GM19035 (cell line): ENCODE results near the gene MAN1A1.
"Not testable (repeated sequence)": the region's sequence is repeated elsewhere in the genome, so short reads cannot be mapped to it uniquely, and the experiment has no call there.

Source experiments
- ATAC-seq: cut with Tn5 transposase; IDR thresholded peaks from one replicate; pipeline ENCODE4 v1.9.1; 2021; ENCODE audit not compliant: unreplicated experiment

Gene MAN1A1

DNA sequence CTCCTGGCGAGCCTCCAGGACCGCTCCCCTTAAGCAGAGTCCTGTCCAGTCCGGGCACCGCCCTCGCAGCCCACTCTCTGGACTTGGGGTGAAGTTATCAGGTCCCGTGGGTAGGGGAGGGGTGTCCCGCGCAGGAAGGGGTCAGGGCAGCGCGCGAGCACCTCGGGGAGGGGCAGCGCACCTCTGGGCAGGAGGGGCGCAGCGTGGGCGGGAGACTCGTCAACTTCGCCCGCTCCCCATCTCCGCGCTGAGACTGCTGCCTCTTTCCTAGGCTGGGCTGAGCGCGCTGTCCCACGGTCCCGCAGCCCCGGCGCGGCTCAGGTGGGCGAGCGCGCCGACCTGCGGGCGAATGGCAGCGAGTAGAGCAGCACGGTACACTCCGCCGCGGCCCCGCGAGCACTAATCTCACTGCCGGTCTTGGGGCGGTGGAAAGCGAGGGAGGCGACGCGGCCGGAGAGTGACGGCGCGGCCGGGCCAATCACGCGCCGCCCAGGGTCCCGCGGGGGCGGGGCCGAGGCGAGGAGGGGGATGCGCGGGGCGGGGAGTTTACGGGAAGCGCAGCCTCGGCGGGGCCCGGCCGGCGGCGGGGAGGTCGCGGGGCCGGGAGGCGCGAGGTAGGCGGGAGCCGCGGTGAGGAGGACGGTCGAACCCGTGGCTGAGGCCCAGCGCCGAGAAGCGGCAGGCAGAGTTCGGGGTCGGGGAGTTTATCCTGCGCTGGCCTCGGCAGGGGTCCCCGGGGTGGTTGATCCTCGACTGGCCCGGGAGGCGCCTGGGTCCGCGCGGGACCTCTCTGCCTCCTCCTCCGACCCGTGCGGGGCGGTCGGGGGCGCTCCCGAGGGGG lies at the start of gene MAN1A1:
TSS of gene MAN1A1 (minus strand) at position 401 of the 841 bp plus-strand sequence. CDS start 696 bp downstream, outside the sequence.
- ATAC-seq: peak; percentile 74

DNA sequence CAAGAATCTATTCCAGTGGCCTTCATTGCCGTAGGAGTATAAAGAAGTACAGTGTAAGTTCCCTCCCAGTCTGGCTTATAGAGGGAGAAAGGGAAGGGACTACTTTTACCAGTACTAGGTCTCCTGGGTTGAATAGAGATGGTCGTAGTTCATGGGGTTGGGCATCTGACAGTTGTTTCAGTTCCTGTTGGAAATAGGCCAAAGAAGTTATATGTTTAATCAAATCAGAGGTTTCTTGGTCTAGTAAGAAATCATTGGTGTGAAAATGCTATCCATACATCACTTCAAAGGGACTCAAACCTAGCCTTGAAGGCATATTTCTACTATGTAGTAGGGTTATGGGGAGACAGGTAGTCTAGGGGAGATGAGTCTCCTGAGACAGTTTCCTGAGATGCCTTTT lies 45.6 kb upstream of the MAN1A1 start:
- ATAC-seq: no peak

- ATAC-seq: no peak
These were observed 40.8 kb upstream of the MAN1A1 start for GRCh38 chr6:119390247-119390793.

DNA sequence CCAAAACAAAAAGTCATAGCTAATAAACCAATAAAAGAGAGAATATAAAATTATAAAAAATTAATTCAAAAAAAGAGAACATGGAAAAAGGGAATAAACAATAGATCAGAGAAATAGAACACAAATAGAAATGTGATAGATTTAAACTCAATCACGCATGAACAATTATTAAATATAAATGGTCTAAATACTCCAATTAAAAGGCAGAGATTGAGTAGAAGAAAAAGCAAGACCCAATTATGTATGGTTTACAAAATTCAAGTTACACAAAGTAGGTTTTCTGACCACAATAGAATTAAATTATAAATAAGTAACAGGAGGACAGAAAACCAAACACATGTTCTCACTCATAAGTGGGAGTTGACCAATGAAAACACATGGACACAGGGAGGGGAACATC lies 36.4 kb upstream of the MAN1A1 start:
- ATAC-seq: no peak

DNA sequence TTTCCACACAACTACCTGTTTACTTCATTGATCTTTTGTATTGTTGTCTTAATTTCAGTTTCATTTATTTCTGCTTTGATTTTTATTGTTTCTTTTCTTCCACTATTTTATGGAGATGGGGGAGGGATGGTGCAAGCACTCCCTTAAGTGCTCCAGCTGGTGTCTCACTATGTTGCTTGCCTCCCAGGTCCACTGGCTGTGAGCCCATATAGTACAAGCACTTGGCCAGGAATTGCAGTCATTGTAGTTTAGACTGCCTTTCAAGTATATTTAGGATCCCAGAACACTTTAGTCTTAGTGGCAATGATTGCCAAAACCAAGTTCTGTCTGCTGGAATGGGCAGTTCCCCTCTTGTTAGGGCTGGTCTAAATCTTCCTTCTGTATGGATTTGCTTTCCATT lies 34.9 kb upstream of the MAN1A1 start:
- no peak for ATAC-seq

- no peak for ATAC-seq
These were observed 30.2 kb upstream of the MAN1A1 start for GRCh38 chr6:119379809-119380208.

GRCh38 chr6:119377043-119377442 lies 27.5 kb upstream of the MAN1A1 start:
- not testable (repeated sequence) for ATAC-seq

GRCh38 chr6:119370080-119370479 lies 20.5 kb upstream of the MAN1A1 start:
- no peak for ATAC-seq

GRCh38 chr6:119368921-119369320 lies 19.4 kb upstream of the MAN1A1 start:
- ATAC-seq: no peak

DNA sequence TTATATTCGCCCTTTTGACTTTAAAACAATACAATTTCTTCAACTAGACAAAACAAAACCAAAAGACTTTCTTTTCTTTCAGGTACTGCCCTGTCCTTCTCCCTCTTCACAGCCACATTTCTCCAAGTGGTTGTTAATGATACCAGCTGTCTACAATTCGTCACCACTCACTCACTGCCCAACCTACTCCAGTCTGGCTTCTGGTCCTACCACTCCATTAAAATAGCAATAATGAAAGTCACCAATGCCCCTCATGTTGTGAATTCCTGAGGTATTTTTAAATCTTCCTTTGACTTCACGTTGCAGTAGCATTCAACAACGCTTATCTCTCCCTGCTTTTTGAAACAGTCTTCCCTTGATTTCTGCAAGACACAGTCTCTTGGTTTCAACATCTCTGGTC lies 11.6 kb upstream of the MAN1A1 start:
- ATAC-seq: no peak

DNA sequence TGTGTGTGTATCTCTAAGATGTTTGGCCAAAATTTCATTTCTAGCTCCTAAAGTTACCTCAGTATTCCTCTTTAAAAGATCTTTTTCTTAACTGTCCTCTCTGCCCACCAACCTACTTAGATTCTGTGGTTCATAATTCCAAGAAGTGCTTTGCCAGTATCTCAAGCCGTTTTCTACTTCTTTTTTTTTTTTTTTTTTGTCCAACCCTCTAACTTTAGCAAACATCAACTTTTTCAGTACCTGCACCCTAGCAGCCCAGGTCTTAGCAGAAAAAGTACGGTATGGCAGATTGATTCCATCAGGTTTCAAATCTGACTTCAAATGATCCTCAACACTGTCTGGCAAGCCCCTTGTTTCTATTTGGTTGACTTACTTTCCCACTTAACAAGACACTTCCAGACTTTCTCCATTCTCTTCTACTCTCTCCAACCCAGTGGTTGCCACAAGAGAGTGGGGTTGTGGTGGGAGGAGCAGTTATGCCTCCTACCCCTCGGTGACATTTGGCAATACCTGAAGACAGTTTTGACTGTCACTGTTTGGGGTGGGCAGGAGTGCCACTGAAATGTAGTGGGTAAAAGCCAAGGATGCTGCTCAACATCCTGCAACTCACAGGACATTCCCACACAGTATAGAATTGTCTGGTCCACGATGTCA lies 10.8 kb upstream of the MAN1A1 start:
- no peak for ATAC-seq

DNA sequence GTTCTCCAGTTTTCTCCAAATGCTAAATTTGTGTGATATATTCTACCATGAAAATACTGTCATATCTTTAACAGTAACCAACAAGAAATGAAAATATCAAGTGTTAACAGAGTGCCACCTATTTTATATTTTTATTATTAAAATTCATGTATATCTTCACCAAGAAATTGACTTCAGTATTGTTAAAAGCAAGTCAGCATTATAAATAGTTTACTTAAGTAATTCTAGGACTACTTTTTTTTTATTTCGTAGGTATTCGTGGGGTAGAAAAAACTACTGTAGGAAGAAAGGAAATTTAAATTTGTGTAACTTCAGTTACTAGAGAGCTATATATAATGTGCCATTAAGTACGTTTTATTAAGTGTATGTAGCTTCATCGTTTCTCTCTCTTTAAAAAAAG lies 6.3 kb upstream of the MAN1A1 start:
- ATAC-seq: no peak

GRCh38 chr6:119355157-119355556 lies 5.6 kb upstream of the MAN1A1 start:
- ATAC-seq: no peak

GRCh38 chr6:119353696-119354095 lies 4.1 kb upstream of the MAN1A1 start:
- ATAC-seq: no peak

GRCh38 chr6:119352001-119352400 lies 2.4 kb upstream of the MAN1A1 start:
- no peak for ATAC-seq

GRCh38 chr6:119350952-119351372 lies 1.4 kb upstream of the MAN1A1 start:
- no peak for ATAC-seq

- peak; percentile 10 for ATAC-seq
These were observed 816 bp upstream of the MAN1A1 start for GRCh38 chr6:119350202-119350951.

GRCh38 chr6:119348748-119349360 lies 707 bp downstream of the MAN1A1 start:
- peak; percentile 5 for ATAC-seq

DNA sequence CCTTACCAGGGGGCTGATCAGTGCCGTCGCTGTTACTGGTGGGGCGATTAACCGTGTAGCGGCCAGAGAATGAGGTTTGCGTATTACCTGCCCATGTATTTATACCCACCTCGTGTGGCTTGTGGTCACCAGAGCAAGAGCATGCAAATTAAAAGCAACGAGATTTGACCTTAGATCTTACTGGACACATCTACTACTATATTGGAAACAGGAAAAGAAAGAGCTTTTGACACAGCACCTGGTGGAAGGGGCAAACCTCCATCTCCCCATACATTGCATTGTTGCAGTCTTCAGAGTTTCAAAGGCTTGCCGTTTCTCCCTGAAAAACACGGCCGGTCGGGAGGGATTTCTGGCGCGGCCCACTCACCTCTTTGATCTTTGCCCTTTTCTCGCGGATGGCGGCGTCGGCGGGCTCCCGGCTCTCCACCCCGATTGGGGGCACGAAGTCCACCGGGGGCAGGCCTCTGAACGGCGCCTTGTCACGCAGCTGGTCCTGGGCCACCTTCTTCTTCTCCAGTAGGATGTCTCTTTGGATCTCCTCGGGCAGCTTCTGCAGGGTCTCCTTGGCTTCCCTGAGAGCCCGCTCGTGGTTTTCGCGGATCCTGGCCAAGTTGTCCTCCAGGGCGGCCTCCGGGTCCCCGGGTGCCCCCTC lies 1.3 kb downstream of the MAN1A1 start:
- peak; percentile 26 for ATAC-seq

DNA sequence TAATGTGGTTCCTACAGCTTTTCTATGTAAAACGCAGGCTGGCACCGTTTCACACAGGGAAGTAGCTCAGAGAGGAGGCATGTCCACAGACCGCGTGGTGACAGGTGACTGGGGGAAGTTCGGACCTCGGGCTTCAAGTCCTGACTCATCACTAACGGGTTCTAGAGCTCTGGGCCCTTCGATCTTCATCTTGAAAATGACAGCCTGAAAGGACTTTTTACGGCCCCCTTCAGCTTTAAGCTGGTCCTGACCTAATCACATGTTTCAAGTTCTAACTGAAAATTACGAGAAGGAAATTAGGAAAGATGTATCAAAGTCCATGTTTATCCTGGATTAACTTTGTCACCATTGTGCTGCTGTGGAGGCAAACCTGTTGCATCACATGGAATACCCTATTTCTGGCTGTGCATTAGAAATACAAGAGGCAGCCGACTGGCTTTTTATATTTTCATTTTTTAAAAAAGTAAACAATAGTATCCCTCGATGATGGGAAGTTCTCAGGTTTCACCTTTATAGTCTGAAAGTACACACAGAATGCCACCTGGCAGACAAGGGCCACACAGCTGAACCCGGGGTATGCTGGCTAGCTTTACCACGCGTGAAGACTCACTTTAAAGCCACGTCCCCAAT lies 2.0 kb downstream of the MAN1A1 start:
- peak; percentile 28 for ATAC-seq
